A172 (cell line): ENCODE results near the gene CYP1B1. TPM values are rescaled to one million over a fixed set of nuclear protein-coding genes. Genes with fewer than 3 reads are reported as not detected.

ENCODE experiments used
- DNase-seq: peaks from one replicate; pipeline ENCODE4 v3.0.0-alpha.2; 2015; ENCODE audit warnings: low spot score
- total RNA-seq: library from RNA; depleted of rRNA; stranded (reverse); fragments of >200 nt; shearing (Covaris generic); gene quantifications from 2 replicates; pipeline ENCODE4 v1.2.3, GENCODE V29; 2014

The CYP1B1 gene
- total RNA-seq, 1 experiment from 2014 or later, result 0.38 TPM

DNA sequence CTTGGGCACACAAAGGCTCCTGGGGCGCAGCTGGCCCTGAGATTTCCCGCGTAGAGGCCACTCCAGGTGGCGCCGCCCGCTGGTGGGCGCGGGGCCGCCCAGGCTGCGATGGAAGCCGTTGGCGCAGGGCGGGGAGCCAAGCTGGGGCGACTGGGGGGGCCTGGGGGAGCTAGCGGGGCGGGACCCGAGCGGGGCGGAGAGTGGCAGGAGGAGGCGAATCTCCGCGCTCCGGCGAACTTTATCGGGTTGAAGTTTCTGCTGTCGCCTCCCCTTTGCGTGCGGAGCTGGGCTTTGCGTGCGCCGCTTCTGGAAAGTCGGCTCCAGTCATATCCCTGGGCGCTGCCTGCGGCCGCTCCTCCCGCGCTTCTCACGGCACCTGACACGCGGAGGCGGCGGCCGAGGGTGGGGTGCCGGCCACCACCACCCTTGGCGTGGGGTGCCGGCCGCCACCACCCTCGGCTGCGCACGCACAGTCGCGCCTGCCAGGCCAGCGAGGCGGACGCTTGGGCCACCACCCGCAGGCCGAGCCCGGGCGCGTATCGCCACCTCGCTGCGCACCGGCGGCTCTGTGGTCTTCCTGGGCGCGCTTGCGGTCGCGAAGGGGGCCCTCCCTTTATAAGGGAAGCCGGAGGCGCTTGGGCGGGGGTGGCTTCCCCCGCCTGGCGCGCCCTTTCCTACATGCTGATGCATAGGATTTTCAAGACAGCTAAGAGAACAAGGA is 919 bp upstream of the CYP1B1 start:
- peak; percentile 72 for DNase-seq

DNA sequence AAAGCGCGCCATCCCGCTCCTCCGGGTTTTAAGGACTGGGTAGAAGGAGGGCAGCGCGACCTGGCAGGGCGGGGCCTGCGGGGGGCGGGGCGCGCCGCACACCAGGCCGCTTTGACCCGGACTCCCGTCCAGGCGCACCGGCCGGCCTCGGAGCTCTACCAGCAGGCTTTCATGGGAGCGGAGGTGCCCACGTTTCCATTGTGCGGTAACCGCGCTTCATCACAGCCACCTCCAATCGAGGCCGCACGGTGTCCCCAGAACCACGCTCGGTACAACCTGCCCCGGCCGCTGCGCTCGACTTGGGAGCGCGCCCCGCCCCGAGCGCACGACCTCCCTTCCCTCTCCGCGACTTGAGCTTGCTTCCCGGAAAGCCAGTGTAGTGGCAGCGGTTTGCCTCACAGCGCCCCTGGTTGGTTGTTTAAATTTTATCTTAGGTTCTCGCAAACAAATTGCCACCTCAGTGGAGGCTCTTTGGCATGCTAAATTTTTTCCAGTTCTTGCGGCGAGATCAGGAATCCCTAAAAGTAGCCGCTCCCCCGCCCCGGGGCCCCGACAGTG is 280 bp upstream of the CYP1B1 start:
- peak; percentile 54 for DNase-seq

DNA sequence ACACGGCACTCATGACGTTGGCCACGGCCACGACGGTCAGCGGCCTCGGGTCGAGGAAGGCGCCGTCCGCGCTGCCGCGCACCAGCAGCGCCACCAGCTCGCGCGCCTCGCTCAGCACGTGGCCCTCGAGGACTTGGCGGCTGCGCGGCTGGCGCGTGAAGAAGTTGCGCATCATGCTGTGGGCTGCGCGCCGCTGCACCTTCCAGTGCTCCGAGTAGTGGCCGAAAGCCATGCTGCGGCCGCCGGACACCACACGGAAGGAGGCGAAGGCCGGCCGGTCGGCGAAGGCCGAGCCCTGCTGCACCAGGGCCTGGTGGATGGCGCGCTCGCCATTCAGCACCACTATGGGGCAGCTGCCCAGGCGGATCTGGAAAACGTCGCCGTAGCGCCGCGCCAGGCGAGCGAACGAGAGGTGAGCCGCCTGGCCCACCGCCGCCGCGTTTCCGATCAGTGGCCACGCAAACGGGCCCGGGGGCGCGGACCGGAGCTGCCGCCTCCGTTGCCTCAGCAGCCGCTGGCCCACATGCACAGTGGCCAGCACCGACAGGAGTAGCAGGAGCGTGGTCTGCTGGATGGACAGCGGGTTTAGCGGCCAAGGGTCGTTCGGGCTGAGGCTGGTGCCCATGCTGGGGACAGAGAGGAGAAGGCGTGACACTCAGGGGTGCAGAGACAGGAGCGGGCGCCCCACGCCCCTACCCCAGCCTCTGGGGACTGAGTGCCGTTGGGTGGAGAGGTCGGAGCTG is 1.0 kb downstream of the CYP1B1 start:
- DNase-seq, result no peak

DNA sequence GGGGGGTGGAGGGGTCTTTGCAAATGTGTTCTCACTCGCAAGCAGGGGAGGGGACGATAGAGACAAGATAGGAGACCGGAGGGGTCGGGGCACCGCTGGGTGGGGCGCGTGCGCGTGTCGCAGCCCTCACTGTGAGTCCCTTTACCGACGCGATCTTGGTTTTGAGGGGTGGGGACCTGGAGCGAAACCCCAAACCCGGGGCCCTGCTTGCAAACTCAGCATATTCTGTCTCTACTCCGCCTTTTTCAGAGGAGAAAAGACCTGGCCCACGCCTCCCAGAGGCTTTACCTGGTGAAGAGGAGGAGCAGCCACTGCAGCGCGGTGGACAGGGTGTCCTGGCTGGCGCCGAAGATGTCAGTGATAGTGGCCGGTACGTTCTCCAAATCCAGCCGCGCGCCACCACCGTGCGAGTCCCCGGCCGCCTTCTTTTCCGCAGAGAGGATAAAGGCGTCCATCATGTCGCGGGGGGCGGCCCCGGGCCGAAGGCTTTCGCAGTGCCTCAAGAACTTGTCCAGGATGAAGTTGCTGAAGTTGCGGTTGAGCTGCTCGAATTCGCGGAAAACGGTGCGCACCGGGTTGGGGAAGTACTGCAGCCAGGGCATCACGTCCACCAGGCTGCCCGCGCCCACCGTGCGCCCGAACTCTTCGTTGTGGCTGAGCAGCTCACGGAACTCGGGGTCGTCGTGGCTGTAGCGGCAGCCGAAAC is 1.7 kb downstream of the CYP1B1 start:
- no peak for DNase-seq

DNA sequence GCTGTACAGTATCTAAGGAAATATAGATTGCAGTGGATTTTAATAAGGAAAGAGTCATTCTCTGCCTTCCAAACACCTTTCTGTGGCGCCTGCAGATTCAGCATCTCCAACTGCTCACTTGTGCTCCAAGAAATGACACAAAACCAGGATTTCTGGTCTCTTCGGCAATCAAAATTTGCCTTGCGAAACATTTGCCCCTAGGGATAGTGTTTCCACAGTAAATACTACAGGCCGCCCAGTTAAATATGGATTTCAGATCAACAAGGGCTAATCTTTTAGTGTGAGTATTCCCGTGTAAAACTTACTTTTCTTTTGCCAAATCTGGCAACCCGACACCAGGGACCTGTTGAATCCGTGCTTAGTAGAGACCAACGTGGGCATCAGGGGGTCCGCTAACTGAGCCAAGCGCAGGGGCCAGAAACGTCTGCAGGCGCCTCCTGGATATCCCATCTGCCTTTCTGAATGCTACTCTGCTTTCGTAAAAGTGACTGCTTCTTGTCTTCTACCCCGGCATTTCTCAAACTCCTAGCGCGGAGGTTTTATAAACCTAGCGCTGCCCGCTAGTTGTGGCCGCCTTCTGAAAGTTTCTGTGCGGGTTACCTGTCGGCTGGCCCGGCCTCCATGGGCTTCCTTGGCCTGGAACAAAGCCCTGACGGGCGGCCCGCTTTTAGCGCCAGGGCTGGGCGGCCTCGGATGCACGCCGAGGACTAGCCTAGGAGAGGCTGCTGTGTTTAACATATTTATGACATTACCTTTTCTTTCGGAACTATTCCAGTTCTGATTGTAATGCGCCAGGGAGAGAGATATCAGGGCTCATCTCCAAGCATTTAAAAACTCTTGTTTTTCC is 2.5 kb downstream of the CYP1B1 start:
- no peak for DNase-seq

DNA sequence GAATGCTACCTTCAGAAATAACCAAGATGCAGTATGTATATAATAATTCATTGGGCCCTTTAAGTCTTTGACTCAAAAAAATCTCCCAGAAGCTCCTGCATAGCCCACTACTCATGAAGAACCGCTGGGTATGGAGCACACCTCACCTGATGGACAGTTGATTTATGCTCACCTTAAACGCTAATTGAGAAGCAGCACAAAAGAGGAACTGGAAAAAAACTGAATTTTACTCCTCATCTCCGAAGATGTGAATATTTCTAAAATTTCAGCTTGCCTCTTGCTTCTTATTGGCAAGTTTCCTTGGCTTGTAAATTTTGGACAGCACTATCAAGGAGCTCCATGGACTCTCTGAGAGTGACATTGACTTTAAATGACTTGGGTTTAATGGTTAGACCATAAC is 5.5 kb downstream of the CYP1B1 start:
- DNase-seq, result no peak

DNA sequence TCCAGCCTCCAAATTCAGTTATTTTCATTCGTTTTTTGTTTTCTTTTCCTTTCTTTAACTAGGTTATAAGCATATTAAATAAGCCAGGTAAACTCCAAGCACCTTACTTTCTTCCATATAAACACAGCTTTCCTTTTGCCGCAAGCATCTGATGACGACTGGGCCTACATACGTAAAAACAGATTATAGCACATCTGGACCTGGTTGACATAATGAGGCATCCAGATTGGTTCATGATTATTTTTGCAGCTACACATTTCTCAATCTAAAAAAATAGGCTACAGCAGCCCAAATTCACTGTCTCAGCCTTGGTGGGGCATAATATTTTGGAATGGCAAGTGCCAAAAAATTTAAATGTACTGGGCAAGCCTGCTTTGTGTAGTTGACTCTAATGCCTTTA is 7.7 kb downstream of the CYP1B1 start:
- no peak for DNase-seq

DNA sequence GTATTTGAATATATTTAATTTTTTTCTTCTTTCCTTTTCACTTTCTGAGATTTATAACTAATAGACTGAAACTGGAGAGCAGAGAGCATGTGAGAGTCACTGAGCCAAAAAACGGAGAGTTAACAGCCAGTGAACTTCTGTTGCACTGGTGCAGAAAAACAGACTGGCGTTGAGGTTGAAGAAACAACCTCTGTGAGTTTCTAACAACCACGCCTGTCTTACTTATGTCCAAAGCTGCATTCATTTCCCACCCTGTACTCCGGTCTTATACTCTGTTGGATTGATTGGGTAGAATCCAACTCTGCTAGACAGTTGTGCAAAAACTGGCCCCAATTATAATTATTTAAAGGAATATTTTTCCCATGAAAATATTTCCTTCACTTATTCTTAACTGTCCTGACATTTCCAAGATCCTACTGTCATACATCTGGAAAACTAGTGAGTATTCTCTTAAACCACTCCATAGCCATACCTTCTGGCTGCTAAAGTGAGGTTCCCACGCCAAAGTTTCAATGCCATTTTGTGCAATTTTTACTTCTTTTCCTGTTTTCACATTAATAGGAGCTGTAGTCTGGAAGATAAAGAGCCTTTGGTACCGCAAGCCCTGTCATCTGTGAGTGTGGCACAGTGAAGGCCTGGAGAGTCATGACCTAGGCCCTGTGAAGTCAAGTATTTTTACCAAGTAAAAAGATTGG is 9.4 kb downstream of the CYP1B1 start:
- DNase-seq, result no peak

DNA sequence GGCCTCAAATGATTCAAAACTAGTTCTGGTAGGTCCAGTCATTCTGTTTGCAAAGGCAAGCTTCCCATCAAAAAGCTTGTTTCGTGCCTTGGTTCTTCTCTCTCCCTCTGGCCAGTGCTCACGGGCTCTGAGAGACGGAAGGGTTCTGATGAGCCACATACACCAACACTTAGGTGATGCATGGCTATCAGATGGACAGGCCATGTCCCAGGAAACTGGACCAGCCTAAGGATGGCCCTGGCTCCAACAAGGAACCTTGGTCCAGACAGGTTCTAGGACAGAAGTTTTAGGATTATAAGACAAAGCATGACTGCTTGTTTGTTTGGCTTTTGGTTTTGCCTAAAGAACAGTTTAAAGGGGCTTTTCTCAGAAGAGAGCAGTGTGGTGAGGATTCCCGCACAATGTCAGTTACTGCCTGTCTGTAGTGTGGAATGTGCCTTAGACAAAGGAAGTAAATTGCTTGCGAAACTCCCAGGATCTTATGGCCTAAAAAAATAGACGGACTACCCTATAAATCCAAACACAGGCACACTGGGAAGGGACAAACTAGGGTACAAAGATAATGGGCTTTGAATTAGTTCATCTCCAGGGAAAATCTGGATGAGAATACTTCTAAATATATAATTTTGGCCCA is 10.3 kb downstream of the CYP1B1 start:
- no peak for DNase-seq

DNA sequence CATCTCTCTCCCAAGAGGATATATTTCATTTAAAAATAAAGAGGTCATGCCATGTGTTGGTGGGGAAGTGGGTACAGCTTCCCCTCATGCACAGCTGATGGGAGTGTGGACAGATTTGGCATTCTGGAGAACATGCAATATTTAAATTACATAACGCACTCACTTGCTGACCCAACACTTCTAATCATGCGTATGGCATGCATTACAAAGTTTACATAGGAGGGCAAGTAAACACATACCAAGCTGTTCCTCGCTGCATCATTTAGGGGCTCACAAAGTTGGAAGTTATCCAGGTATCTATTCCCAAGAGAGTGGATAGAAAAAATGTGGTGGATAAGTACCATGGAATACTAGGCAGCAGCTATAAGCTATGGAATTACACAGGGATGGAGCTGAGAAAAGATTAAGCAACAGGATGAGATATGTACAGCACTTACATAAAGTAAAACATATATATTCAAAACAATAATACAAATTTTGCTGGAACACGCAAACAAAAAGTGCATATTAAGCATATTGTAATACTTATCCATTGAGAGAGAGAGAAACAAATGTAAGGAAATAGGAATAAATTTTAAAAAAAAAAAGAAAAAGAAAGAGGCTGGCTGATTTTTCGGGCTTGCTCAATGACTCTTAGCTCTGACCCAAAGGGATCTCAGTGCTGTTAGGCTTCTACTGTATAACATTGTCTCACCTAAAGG is 11.0 kb downstream of the CYP1B1 start:
- DNase-seq, result no peak

DNA sequence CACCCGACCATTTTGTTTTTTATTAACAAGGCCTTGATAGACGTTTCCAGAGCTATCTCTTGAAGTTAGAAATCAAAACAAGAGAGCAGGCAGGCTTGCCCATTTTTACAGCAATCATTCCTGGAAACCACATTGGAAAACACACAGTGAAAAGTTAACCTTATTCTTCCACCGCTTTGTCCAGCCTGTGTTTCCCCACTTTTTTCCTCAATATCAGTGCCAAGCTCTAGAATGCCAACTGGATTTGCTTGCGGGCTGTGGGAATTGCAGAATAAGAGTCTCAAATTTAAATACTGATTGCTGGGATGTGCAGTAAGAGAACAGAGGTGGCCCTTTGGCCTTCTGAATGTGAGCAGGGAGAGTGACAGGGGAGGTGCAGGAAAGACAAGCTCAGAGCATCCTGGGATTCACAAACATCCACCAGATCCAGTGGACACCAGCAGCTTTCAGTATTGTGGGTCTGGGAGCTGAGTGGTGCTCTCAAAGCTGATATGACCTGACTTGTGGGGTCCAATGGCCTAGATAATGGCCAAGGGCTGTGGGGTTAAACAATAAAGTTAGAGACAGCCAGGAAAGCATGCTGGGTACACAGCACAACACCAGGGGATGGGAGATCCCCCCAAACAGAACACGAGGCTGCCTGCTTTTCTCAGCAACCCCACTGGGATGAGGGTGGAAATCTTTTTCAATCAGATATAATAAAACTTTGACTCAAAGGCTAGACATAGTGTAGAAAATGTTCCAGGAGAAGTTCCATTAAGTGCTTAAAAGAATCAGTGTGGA is 15.5 kb downstream of the CYP1B1 start:
- no peak for DNase-seq

DNA sequence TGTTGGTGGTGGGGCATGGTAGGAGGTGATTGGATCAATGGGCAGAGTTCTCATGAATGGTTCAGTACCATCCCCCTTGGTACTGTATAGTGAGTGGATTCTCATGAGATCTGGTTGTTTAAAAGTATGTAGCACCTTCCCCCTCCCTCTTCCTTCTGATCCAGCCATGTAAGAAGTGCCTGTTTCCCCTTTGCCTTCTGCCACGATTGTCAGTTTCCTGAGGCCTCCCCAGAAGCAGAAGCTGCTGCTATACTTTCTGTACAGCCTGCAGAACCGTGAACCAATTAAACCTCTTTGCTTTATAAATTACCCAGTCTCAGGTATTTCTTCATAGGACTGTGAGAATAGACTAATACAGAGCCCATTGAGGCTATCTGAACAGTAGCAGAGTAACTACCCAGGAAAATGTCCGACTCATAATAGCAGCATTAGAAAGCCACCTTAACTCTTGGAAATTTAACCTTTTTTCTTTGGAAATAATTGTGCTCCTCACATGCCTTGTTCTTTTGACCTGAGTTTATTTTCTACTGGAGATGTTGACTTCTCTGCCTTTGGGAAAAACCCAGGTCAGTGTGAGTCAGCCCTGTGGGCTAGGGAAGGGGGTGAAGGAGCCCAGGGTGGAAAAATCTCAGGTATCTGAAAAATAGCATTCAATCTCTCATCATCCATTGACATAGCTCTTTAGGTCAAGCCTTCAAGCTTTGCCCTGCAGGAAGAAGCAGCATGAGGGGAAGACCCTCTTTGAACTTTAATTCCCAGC is 18.1 kb downstream of the CYP1B1 start:
- DNase-seq, result peak; percentile 40

DNA sequence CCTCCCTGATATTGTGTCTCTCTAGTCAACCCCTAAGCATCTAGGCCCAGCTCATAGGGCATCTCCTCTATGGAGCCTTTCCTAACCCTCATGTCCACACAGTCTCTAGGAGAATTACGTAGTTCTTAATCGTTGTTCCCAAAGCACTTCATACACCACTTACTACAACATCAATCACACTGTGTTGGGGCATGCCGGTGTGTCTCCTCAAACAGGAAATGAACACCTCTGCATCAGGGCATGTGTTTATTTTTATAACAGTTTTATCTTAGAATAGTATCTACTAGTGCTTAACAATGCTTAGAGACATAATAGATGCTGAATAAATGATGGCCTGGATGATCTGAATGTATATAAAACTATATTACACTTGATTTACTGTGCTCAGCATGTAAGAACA is 19.7 kb downstream of the CYP1B1 start:
- peak; percentile 59 for DNase-seq

DNA sequence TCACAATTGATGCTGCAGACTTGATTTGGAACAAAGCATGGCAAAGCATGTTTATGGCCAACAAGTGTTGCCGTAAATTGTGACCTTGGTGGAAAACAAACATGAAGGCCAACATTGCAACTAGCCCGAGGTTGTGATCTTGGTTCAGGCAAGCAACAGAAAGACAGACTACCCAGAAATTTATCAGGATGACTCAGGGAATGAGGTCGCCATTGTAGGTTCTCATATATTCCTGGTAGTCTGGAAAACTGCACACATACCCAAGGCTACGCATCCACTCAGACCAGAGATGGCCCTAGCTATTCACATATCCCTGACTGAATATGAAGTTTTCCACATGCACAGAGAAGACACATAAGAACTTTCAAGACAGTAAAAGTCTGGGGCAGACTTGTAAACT is 30.1 kb downstream of the CYP1B1 start:
- DNase-seq, result no peak

DNA sequence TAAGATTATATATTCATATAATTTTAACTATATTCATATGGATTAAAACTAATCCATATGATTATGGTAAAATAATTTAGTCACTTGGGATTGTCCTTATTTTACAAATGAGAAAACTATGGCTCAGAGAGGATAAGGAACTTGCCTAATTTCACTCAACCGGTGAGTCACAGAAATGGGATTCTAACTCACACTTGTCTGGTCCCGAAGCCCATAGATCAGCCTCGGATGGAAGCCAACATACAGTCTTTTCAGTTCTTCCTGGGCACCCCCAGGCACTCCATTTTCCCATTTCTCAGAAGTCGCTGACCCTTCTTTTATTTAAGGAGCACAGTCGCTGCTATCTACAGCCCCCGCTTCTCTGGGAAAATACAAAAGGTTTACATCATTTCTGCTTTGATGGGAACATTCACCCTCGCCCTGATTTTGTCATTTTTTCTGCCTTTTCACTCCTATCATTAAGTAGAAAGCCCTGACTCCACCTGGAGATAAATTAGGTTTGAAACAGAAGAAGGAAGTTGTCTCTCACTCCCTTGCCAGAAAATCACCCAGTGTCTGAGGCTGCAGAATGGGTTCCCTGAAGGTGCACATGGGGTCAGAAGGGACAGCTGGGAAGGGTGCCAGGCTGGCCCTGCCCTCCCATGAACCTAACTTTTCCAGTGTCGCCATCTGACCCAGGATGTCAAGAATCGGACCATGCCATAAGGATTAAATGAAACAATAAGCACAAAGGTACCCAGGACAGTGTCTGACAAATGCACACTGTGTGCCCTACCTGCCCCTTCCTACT is 36.6 kb downstream of the CYP1B1 start:
- DNase-seq, result no peak

DNA sequence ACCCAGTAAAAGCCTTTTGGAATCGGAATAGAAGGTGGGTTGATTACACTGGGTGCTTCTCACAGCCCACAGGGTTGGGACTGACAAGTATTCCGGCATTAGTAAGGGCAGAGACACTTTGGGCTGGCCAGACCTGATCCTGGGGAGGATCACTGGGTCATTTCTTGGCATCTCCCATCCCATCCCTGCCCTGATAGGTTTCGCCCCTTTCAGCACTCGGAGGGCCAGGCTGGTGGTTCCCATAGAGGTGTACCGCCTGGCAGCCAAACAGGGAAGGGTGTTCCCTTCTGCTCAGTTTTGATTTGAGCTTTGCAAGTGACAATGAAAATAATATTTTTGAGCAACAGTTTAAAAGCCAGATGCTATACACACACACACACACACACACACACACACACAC is 37.3 kb downstream of the CYP1B1 start:
- DNase-seq, result no peak
